GM21717 (cell line): ENCODE measurements around the gene SMLR1.

Experiments used
- ATAC-seq: cut with Tn5 transposase; IDR thresholded peaks from one replicate; pipeline ENCODE4 v1.9.1; 2021; ENCODE audit warnings: mild to moderate bottlenecking, moderate library complexity; ENCODE audit not compliant: unreplicated experiment

The SMLR1 gene

DNA sequence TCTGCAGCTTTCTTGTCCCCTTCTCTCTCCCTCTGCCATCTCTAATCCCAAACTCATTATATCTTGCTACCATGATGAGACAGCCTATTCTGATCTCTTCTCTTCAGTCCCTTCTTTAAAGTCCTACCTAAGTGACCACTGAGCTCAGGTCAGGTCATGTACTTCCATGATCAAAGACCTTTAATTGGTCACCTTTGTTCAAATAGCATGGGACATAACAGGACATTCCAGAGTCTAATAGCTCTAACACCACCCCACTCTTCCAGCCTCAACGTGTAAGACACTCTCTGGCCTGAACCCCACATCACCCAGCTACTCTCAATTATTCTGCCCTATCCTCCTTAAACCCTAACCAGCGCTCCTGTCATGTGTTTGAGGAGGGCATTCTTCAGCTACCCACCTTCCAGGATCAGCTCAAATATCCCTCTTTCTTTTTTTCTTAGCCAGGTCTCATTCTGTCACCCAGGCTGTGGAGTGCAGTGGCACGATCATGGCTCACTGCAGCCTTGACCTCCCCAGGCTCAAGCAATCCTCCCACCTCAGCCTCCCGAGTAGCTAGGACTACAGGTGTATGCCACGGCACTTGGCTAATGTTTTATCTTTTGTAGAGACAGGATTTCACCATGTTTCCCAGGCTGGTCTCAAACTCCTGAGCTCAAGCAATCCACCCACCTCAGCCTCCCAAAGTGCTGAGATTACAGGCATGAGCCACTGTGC is 2.1 kb upstream of the SMLR1 start:
- no peak for ATAC-seq

DNA sequence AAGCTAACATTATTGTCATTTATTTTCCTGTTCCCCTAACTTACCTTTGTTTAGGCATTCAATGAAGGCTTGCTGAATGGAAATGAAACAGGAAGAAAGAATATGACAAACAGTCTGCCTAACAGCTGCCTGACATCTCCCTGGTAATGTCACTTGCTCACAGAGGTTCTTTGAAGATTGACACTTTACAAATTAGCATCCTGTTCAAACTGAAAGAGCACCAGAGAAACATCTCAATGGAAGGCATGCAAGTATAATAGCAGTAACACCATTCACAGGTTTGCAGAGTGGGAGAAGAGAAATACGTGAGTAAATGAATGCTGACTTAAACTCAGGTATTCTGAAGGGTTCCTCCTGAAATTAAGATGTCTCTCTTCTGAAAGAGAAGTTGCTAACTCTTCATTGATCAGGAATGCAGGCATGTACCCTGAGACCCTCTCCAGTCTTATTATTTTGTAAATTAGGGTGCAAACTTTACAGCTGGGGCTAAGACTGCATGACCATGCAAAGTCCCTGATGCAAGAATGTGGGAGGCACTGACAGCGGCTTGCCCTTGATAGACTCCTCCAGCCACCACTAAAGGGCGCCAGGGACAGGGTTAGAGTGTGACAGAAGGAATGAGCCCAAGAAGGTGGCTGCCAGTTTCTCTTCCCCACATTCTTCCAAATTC is 1.3 kb upstream of the SMLR1 start:
- ATAC-seq: peak; percentile 61

DNA sequence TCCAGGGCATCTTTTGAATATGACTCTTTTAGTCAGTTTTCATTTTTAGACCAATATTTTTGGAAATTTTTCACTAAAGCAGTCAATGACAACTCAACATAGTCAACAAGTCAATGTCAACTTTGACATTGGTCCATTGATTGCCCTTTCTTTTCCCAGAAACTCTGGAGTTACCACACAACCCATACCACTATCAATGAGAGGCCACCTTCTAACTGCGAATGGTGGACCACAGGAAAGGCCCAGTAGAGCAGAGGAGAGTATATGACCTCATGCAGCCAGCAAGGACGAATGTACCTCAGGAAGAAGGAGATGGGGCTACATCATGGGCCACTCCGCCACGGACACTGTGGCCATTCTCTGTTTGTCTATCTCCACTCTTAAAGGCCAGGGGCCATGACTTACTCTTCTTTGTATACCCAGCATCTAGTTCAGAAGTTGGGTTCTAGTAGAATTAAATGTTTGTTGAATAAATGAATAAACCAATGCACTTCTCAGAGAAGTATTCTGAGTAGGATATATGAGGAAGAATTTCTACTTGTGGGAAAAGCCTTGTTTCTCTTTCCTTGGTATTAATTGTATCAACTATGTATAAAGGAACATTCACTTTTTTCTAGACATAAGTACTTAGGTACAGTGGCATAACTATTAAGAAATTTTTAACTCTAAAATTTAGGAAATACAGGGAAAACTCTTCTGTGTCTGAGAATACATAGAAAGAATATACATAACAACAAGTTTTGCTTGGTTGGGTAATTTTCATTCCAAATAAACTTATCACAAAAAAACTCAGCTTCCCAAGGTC is 562 bp upstream of the SMLR1 start:
- no peak for ATAC-seq

DNA sequence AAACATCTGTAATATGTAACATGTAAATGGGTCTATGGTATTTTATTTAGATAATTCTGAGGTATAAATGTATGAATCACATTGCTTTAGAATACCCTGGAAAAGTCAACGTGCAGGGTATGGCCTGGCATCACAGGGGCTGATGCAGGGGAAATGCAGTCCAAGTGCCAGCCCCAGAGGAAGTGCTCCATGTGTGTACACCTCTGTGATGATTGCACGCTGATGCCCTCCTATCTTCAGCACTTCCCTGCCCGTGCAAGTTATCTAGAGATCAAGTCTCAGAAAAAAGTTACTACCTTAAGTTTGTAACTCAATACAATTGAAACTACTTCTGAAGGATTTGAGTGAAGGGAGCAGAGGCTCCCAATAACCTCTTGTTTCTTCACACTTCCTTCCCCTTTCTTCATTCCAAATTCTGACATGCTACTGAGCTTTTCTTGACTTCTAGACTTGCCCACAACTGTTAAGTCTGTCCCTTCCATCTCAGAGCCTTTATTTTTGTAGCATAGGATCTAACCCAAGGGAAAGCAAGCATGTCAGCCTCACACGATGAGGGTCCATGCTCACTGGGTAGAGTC is 2.2 kb downstream of the SMLR1 start:
- ATAC-seq: no peak

DNA sequence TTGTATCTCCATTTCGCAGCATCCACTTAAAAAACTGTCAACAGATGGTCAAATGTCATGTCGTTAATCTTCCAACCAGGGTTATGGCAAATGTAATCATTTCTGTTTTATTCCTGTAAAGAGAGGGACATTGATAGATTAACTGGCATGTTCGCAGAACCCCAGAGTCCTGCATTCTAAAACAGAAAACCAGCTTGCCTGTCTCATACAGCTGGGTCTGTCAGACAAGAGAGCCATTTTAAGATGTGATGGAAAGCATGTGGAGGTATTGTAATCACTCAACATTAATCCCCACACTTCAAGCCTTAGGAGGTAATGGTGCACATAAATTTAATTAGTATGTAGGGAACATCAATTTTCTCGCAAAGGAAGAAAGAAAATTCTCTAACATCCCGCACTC is 4.4 kb downstream of the SMLR1 start:
- ATAC-seq: no peak

DNA sequence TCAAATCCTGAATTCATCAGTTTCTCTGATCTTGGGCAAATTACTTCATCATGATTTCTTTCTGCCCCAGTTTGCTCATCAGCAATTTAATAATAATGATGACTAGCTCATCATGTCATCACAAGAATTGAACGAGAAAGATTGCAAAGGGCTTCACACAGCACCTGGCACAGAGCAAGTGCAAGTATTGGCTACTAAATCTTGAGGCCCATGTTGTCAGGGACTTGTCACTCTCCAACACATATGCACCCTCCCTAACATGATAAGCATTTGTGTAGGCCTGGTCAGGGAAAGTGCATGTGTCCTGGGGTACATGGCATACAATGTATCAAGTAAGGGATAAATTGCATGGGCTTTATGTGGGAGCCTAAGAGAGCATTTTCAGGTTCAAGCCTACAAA is 6.4 kb downstream of the SMLR1 start:
- ATAC-seq: no peak

DNA sequence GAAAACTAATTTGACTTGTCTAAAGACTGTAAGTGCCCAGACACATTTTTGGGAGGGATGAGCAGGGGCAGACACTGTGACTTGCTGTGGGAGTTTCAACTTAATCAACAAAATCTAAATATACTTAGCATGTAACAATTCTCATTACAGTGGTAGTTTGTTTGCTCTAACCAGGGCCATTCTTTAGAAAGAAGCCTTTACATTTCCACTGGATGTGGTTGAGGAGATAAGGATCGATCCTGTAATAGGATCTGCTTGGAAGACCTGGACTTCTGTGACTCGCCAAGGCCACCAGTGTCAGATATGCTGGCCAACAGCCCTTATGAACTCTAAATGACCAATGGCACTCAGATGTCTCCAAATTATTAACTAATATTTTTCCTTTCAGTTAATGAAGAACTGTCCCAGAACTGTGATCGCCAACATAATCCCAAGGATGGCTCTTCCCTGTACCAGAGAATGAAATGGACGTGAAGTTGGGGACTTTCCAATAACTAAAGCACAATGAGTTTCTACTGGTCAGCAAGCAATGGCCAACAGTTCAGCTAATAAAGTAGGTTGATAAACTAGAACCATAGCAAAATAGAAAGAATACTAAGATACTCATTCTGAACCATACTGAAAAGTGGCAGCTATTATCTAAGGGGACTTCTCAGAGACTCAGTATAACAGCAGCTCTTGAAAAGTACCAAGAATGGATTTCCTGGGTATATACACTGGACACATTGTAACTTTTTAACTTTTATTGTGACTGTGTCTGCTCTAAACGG is 7.5 kb downstream of the SMLR1 start:
- ATAC-seq: no peak

DNA sequence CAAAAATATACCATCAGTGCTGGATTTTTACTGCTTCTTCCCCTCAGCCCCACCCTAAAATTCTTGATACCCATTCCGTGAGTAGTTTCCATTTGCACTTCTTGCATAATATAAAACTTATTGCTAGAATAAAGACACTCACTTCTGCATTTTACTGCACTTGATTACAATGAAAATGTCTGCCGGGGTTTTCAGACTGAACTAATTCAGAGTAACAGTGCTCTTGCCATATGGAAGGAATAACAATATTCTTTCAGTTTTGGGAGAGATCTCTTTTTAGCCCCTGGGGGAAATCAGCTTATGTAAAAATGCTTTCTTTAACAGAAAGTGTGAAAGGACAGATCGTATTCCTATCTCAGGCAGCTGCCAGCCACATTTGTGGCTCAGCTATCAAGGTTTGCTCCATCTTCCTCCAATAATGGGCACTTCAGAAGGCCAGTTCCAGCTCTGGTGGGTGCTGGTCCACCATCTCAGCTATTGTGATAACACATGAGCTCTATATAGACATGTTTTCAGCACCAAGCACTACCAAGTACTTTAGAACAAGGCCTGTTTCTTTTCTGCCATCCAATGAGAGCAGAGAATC is 8.9 kb downstream of the SMLR1 start:
- ATAC-seq: no peak

DNA sequence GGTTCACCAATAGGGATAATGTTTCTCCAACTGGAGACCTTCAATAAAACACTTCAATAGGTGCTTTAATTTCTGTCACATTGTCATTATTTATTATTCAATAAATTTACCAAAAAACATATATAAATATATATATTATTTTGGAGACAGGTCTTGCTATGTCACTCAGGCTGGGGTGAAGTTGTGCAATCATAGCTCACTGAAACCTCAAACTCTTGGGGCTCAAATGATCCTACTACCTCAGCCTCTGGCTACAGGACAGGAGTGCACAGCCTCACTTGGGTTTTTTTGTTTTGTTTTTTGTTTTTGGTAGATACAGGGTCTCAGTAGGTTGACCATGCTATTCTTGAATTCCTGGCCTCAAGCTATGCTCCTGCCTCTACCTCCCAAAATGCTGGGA is 9.9 kb downstream of the SMLR1 start:
- no peak for ATAC-seq

DNA sequence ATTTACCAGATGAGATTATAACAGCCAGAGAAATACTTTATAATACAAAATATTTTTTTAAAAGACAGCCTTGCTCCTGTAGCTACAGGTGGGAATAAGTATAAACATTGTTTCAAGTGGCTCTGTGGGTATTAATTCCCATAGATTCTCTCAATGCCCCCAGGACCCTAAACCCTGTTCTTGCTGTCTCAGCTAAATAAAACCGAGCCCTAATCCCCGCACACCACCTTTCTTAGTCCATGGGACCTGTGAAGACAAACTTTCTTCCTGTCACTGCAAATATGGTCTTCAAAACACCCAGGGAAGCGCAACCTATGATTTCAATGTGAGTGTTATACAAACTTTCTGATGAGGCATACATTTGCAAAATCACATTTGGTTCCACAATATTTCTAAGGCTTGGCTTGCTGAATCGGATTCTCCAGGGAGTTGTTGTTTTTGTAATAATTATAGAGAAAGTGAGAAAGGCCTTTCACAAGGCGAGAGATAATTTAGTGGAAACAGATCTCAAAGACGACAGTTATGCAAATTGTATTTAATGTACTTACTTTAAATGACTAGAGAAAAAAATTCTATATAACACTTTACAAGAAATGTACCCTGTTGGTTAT is 11.1 kb downstream of the SMLR1 start:
- no peak for ATAC-seq

DNA sequence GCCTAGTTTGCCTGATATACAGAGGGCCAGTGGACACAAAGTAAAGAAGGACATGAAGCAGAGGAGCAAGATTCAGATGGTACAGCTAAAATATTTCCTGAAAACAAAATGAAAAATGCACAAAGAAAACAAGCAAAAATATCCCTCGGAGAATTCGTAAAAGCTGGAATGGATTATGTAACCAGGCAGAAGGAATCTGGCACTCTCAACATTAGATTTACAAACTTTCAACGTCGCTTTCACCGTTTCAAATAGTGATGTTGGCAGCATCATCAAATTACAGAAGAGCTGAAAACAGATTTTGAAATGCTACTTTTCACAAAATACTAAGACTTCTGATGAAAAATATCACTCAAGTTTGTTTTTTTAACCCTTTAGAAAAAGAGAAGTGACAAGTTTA is 11.7 kb downstream of the SMLR1 start:
- ATAC-seq: no peak

DNA sequence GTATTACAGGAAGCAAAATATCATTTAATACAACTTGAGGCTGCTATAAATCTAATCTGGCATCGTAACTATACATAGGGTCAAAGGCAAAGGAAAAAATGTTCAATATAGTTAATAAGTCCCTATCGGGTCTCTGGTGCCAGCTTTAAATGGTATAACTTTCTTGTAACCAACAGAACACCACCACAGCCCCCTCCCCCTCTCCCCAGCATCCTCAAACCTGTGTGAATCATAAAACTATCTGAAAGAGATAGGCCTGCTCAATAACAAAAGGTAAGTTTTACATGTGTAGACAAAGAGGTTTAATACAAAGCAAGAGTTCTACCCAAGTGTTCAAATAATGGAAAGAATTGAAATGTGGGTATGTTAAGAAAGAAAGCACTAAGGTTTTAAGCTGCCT is 12.2 kb downstream of the SMLR1 start:
- ATAC-seq: no peak

DNA sequence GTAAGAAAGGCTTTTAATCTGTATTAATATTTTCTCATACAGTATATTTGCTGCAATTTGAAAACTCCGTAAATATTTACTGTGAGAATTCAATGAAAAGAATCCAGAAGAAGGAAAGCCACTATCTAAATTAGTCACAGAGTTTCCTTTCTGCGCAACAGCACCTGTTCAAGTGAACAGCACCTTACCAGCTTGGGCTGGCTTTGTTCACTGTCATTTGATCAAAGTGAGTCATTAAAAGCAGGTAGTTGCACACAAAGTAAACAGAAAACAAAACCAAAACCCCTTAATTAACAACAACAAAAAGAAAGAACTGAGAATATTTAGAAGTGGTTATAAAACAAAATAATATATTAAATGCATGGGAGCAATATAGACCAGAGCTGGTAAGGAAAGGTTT is 12.8 kb downstream of the SMLR1 start:
- ATAC-seq: no peak

DNA sequence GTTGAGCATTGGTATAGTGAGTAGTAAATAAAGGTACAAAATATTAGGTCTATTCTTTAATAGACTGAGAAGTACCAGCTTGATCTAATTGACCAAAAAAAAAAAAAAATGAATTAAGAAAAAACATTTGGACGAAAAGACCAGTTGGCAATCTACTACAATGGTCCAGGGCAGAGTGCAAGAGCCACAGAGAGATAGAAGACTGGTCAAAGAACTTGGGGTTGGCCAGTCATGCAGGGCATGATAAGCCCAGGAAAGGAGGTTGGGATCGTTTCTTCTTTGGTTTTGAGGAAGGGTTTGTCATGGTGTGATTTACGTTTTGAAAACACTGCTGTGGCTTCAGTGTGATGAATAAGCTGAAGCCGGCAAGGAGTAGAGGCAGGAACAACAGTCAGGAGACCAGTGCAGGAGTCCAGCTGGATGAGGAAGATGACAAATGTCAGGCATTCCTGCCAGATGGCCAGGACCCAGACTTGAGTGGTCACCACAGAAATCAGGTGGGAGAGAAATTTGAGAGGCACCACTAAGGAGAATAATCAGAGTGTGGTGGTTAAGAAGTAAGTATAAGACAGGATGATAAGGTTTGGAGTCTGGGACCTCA is 14.0 kb downstream of the SMLR1 start:
- ATAC-seq: no peak

DNA sequence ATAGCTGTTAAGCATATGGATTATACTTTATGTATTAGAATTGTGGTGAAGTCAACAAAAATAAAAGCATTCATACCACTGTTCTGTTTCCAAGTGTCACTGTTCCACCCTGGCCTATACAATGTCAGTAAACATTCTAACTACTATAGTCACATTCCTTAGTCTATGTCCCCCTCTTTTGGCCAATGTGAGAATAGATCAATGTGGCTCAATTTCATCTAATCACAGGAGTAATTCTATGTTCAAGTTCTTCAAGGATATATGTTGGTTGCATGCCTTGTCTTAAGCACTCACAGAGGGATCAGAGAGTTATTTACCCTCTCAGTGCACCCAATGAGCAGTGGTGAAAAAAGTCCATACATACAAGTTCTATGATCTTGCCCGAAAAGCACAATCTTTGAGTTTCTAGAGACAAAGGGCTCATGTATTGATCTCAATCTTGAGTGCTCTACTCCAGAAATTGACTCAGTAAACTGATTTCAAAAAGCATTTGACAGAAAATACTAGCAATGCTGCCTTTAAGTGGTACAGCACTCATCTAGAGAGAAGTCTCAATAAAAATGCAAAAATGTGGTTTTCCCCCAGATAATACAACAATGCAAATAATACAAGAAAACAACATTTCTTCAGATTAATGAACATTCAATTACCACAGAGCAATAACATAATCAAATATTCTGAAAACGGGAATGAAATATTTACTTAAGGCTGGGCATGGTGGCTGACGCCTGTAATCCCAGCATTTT is 16.5 kb downstream of the SMLR1 start:
- ATAC-seq: peak; percentile 75

DNA sequence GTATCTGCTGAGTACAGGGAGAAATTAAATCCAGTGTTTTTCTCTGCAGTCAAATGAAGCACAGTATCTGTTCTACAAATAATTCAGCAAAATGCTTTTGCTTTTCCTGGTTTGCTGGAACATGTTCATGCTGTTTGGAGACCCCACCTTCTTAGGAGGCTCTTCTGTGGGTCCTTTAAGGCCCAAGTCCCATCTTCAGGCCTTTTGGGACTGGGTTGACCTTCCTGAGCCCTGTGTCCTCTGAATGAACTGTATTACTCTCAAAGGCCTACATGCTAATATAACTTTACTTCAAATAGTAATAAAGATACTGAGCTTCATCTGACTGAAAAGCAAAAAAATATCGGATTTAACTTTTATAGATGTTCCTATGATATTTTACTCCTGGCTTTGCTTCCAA is 19.3 kb downstream of the SMLR1 start:
- no peak for ATAC-seq

DNA sequence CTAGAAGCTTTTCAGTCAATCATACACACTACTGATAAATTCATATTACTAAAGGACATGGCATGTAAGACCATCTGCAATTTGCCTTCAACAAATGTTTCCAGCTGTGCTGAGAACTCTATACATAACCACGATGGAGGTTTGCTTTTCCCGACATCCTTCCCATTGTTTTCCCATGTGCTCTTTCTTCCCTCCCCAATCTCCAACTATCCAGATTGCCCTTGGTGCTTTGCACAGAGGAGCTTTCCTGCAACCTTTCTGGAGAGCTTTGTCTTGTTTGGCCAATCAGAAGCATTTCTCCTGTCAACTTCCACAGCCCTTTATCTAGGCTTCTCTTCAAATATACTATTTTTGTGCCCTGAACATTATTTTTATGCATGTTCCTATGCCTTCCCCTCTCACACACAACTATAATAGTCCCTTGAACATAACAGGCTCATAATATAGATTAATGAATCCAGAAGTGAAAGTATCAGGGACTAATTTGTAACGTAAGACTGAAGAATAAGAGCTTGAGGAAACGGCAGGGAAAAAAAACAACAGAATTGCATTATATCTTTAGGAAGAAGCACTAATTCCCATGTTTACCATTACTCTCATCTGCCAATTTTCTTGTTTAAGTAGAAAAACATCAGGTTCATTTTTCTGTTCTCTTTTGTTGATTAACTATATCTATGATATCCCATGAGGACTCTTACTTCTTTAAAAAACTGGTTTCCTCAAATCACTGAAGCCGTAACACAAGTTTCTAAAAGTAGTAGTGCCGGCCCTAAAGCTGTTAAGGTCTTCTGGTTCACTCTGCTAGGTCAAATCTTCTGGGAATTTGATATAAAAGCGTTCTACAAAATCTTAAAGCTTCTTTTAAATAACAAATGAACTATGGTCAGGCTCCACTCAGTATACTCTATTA is 20.1 kb downstream of the SMLR1 start:
- ATAC-seq: no peak

DNA sequence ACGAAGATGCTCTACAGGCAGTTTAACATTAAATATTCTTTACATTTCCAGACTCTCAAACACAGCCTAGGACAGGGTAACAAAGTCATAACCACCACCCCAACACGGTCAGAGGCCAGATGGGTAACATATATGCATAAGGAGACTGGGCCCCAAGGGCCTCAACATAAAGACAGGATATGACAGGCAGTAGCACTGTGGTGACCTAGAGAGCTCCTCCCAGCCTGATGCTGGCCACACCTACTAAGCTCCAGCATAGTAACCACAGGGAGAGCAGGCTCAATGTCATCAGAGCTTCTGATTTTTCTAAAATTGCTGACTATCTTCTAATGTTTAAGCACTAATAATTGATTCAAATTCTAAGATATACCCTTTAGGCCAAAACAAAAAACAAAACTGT is 21.7 kb downstream of the SMLR1 start:
- ATAC-seq: peak; percentile 78
